Kidney (tissue), 14 donors: Measurements from ENCODE around the gene RFX8. TPM values are rescaled to one million over a fixed set of nuclear protein-coding genes. Genes with fewer than 3 reads are reported as not detected.

Experiments
- DNase-seq, 5 donors: peaks; one replicate each; pipeline ENCODE4 v3.0.0-alpha.2; 2013 to 2020
- FAIRE-seq: peaks from 2 replicates; lab custom pipeline; 2012; peaks lifted over from hg19 to GRCh38; lab: Jason Lieb, UNC
- H3K27ac ChIP-seq, 2 donors: one replicate each; pipeline ENCODE4 v1.7.0; 2013; ENCODE audit warnings: low read depth in 2 of 2, low read length in 2 of 2, inconsistent platforms in 1 of 2
- H3K27me3 ChIP-seq: one replicate; pipeline ENCODE4 v1.7.1; 2013; ENCODE audit warnings: low read length, inconsistent platforms; ENCODE audit not compliant: control insufficient read depth, insufficient read depth
- H3K36me3 ChIP-seq, 3 donors: one replicate each; pipeline versions ENCODE4 v1.7.0 to v1.7.1; 2013; ENCODE audit warnings: low read length in 3 of 3, control low read depth in 1 of 3, inconsistent platforms in 1 of 3; ENCODE audit not compliant: insufficient read depth in 3 of 3, control insufficient read depth in 2 of 3
- H3K4me1 ChIP-seq, 3 donors: one replicate each; pipeline versions ENCODE4 v1.7.0 to v1.7.1; 2013; ENCODE audit warnings: low read length in 3 of 3, inconsistent platforms in 1 of 3, low read depth in 1 of 3; ENCODE audit not compliant: control insufficient read depth in 2 of 3, insufficient read depth in 2 of 3
- H3K4me3 ChIP-seq, 3 donors: one replicate each; pipeline versions ENCODE4 v1.7.0 to v1.8.1; 2013; ENCODE audit warnings: low read length in 3 of 3, control low read depth in 1 of 3, inconsistent platforms in 1 of 3
- H3K9ac ChIP-seq, 3 donors: one replicate each; pipeline versions ENCODE4 v1.7.0 to v1.7.1; 2013; ENCODE audit warnings: low read length in 3 of 3, control low read depth in 1 of 3, inconsistent platforms in 1 of 3
- H3K9me3 ChIP-seq, 3 donors: one replicate each; pipeline versions ENCODE4 v1.7.0 to v1.7.1; 2013; ENCODE audit warnings: low read length in 3 of 3, control low read depth in 1 of 3, inconsistent platforms in 1 of 3; ENCODE audit not compliant: control insufficient read depth in 2 of 3, insufficient read depth in 1 of 3
- intact Hi-C: fragments of 100-400 bp; cut with DNase I; formaldehyde crosslinking; loops from one replicate; pipeline ENCODE4 v1.11.1; 2022
- polyA plus RNA-seq: library from polyadenylated mRNA; stranded (reverse); fragments of 350-450 nt; fragmentation: Illumina TruSeq; extraction: RNeasy Lipid Tissue Mini Kit (QIAGEN cat#74804); gene quantifications from one replicate; pipeline ENCODE4 v1.2.3, GENCODE V29; 2014; ENCODE audit warnings: low read depth, low replicate concordance; ENCODE audit not compliant: insufficient read depth
- total RNA-seq: library from RNA; stranded (reverse); fragmentation: NEBNext Ultra II Directional; extraction: Animal tissue kit (Norgen Biotek cat#: 25700); gene quantifications from one replicate; pipeline ENCODE4 v1.2.1, GENCODE V29; 2021
- TF ChIP-seq, protein P1 (sequence below): IDR thresholded peaks from 3 replicates; pipeline ENCODE4 v1.5.1; 2012; ENCODE audit warnings: mild to moderate bottlenecking, moderate library complexity, borderline replicate concordance; ENCODE audit not compliant: insufficient read depth; ENCODE audit errors: extremely low read depth
- donor health status: control.
- donor health status: control.
- donor health status: control.
- donor health status: control.
- donor health status: control.
- donor health status: DM: yes; HTN: yes; CAD: no.
- donor health status: Normal renal cell carcinoma (clear cell type).

Gene RFX8
- total and polyA plus RNA-seq, 2 donors from 2014 or later, result 0.28 TPM; not detected in 1

DNA sequence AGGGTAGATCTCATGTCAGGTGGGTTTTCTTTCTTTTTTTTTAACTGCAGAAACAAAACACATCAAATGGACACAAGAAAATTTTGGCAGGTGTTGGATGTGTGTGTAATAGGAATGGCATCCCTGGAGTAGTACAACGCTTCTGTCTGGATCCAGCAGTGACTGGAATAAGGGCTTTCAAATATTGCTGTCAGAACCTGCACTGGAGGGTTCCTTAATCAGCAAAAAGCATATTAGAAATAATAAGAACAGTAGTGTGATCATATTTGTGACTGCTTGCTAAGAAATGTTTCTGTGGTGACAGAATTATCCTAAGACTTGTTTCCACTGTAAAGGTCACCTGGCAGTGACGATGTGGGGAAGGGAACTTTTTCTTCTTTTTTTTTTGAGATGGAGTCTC lies 118.4 kb downstream of the RFX8 start:
- Histone ChIP-seq H3K4me1 (no peaks in the 10 kb centered on the region), H3K36me3 (no peaks in the 10 kb centered on the region), H3K9ac (no peak overlapping the region), H3K27ac (no peak overlapping the region), H3K27me3 (no peaks in the 10 kb centered on the region), H3K9me3 (no peaks in the 10 kb centered on the region), H3K4me3 (no peak overlapping the region)
- FAIRE-seq, result no peak
- DNase-seq, result no peak
- TF ChIP-seq, protein P1, sequence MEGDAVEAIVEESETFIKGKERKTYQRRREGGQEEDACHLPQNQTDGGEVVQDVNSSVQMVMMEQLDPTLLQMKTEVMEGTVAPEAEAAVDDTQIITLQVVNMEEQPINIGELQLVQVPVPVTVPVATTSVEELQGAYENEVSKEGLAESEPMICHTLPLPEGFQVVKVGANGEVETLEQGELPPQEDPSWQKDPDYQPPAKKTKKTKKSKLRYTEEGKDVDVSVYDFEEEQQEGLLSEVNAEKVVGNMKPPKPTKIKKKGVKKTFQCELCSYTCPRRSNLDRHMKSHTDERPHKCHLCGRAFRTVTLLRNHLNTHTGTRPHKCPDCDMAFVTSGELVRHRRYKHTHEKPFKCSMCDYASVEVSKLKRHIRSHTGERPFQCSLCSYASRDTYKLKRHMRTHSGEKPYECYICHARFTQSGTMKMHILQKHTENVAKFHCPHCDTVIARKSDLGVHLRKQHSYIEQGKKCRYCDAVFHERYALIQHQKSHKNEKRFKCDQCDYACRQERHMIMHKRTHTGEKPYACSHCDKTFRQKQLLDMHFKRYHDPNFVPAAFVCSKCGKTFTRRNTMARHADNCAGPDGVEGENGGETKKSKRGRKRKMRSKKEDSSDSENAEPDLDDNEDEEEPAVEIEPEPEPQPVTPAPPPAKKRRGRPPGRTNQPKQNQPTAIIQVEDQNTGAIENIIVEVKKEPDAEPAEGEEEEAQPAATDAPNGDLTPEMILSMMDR, result no peak
- intact Hi-C loops, result no loop called here

DNA sequence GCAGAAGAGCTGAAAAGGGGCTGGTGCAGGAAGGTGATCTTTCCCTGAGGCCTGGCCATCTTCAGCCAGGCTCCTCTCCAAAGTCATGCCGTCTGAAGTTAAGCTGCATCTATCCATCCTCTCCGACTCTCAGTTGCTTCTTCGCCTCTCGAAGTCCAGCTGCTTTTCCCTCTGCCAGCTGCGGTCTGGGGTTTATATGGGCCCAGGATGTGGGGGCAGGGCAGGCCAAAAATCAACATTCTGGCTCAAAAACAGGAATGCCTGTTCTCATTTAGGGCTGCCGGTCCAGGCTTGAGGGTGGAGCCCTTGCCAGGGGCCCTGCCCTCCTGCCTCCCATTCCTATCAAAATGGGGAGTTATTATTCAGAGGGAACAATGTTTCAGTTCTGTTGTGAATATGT lies 118.9 kb downstream of the RFX8 start:
- TF ChIP-seq, protein P1, result no peak
- no peaks in the 10 kb centered on the region for H3K4me1 ChIP-seq
- DNase-seq (no peak), FAIRE-seq (no peak)
- no peaks in the 10 kb centered on the region for H3K27me3 ChIP-seq
- no peaks in the 10 kb centered on the region for H3K9me3 ChIP-seq
- H3K27ac ChIP-seq, result no peak overlapping the region
- H3K4me3 ChIP-seq, result no peak overlapping the region
- no peaks in the 10 kb centered on the region for H3K36me3 ChIP-seq
- no peak overlapping the region for H3K9ac ChIP-seq
- intact Hi-C loops, result no loop called here

DNA sequence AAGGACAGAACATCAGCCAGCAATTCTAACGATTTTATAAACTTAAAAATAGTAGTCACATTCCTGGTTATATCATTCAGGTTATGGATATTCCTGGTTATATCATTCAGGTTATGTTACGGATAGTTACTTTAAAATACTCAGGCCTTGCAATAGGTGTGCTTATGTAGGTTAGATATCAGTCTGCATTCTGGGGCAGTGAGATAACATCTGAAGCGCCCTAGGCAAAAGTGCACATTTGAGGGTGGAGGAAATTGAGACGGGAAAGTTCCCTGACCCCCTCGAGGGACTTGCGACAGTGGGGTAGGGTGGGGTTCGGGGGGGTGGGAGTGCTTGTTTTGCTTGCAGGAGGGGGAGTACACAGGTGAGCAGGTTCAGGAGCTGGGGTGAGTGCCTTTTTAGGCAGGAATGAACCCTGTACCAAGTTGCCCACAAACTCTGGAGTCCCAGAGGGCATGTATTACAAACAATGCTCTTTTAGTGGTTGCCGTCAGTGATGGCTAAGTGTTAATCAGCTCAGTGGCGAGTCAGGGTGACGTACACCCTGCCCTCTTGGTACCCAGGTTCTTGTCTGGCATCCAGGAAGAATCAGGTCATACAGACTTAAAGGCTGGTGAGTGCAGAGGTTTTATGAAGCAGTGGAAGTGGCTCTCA lies 119.4 kb downstream of the RFX8 start:
- Histone ChIP-seq H3K36me3 (no peaks in the 10 kb centered on the region), H3K27me3 (no peaks in the 10 kb centered on the region), H3K4me3 (no peak overlapping the region), H3K9ac (no peak overlapping the region), H3K9me3 (no peaks in the 10 kb centered on the region), H3K4me1 (no peaks in the 10 kb centered on the region), H3K27ac (no peak overlapping the region)
- intact Hi-C loops, result no loop called here
- DNase-seq (no peak), FAIRE-seq (no peak)
- TF ChIP-seq, protein P1, result no peak
